ENCODE data around the gene CHST5. TPM values are rescaled to one million over a fixed set of nuclear protein-coding genes. Genes with fewer than 3 reads are reported as not detected.

CHST5 gene
- total and polyA plus RNA-seq, 2 of the 8 experiments (the other 6 are each of a cell fraction or from before 2014, with no cell fraction given): 0.13 to 0.23 TPM

DNA sequence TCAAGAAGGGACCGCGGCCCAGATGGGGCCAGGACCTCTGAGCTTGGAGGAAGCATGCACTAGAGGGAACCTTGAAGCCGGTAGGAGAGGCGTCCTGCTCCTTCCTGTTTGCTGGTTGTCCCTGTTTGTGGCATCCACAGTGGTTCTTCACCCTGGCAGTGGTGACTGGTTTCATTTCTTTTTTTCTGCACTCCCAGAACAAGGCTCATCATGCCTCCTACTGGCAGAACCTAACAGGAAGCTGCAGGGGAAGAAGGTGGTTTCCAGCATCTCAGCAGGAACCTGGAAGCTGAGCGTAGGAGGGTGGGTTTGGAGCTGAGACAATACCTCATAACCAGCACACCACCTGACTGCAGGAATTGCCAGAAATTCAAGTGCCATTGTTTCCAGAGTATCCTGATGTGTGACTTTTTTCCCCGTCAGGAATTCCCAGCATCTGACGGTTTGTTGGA, 14.3 kb upstream of the CHST5 start (continued):
- TF ChIP-seq, protein P1, sequence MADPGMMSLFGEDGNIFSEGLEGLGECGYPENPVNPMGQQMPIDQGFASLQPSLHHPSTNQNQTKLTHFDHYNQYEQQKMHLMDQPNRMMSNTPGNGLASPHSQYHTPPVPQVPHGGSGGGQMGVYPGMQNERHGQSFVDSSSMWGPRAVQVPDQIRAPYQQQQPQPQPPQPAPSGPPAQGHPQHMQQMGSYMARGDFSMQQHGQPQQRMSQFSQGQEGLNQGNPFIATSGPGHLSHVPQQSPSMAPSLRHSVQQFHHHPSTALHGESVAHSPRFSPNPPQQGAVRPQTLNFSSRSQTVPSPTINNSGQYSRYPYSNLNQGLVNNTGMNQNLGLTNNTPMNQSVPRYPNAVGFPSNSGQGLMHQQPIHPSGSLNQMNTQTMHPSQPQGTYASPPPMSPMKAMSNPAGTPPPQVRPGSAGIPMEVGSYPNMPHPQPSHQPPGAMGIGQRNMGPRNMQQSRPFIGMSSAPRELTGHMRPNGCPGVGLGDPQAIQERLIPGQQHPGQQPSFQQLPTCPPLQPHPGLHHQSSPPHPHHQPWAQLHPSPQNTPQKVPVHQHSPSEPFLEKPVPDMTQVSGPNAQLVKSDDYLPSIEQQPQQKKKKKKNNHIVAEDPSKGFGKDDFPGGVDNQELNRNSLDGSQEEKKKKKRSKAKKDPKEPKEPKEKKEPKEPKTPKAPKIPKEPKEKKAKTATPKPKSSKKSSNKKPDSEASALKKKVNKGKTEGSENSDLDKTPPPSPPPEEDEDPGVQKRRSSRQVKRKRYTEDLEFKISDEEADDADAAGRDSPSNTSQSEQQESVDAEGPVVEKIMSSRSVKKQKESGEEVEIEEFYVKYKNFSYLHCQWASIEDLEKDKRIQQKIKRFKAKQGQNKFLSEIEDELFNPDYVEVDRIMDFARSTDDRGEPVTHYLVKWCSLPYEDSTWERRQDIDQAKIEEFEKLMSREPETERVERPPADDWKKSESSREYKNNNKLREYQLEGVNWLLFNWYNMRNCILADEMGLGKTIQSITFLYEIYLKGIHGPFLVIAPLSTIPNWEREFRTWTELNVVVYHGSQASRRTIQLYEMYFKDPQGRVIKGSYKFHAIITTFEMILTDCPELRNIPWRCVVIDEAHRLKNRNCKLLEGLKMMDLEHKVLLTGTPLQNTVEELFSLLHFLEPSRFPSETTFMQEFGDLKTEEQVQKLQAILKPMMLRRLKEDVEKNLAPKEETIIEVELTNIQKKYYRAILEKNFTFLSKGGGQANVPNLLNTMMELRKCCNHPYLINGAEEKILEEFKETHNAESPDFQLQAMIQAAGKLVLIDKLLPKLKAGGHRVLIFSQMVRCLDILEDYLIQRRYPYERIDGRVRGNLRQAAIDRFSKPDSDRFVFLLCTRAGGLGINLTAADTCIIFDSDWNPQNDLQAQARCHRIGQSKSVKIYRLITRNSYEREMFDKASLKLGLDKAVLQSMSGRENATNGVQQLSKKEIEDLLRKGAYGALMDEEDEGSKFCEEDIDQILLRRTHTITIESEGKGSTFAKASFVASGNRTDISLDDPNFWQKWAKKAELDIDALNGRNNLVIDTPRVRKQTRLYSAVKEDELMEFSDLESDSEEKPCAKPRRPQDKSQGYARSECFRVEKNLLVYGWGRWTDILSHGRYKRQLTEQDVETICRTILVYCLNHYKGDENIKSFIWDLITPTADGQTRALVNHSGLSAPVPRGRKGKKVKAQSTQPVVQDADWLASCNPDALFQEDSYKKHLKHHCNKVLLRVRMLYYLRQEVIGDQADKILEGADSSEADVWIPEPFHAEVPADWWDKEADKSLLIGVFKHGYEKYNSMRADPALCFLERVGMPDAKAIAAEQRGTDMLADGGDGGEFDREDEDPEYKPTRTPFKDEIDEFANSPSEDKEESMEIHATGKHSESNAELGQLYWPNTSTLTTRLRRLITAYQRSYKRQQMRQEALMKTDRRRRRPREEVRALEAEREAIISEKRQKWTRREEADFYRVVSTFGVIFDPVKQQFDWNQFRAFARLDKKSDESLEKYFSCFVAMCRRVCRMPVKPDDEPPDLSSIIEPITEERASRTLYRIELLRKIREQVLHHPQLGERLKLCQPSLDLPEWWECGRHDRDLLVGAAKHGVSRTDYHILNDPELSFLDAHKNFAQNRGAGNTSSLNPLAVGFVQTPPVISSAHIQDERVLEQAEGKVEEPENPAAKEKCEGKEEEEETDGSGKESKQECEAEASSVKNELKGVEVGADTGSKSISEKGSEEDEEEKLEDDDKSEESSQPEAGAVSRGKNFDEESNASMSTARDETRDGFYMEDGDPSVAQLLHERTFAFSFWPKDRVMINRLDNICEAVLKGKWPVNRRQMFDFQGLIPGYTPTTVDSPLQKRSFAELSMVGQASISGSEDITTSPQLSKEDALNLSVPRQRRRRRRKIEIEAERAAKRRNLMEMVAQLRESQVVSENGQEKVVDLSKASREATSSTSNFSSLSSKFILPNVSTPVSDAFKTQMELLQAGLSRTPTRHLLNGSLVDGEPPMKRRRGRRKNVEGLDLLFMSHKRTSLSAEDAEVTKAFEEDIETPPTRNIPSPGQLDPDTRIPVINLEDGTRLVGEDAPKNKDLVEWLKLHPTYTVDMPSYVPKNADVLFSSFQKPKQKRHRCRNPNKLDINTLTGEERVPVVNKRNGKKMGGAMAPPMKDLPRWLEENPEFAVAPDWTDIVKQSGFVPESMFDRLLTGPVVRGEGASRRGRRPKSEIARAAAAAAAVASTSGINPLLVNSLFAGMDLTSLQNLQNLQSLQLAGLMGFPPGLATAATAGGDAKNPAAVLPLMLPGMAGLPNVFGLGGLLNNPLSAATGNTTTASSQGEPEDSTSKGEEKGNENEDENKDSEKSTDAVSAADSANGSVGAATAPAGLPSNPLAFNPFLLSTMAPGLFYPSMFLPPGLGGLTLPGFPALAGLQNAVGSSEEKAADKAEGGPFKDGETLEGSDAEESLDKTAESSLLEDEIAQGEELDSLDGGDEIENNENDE (IDR thresholded peaks at IDR 0.05; ENCODE audit: insufficient replicate concordance, low read length): no peak
- TF ChIP-seq BRCA1 (IDR thresholded peaks at IDR 0.05; ENCODE audit: low read depth, low read length) (no peak), KDM5A (IDR thresholded peaks at IDR 0.05; ENCODE audit: low read length) (no peak), JUN (IDR thresholded peaks at IDR 0.05; ENCODE audit: low read depth, low read length) (no peak), GTF2F1 (IDR thresholded peaks at IDR 0.05; ENCODE audit: borderline replicate concordance, low read depth, low read length) (no peak), YY1 (IDR thresholded peaks at IDR 0.05; ENCODE audit: low read depth, low read length) (0 out of 2 replicates have a peak, but pooled peaks have one; percentile 22), RAD21 (IDR thresholded peaks at IDR 0.05 in 1 of 2, conservative IDR thresholded peaks at IDR 0.05 in 1 of 2; ENCODE audit: low read depth in 2 of 2, low read length in 2 of 2) (peak; percentile 81 to 87), POLR2A (IDR thresholded peaks at IDR 0.05; ENCODE audit: control extremely low read depth in 1 of 2, low read depth in 2 of 2, low read length in 2 of 2) (0 out of 3 replicates have a peak, but pooled peaks of 1 of the 2 experiments have one; percentile 28), BCL11A (IDR thresholded peaks at IDR 0.05; ENCODE audit: low read depth in 2 of 2, low read length in 2 of 2) (no peak), SP2 (IDR thresholded peaks at IDR 0.05; ENCODE audit: low read length) (no peak)
- TF ChIP-seq, protein P2, sequence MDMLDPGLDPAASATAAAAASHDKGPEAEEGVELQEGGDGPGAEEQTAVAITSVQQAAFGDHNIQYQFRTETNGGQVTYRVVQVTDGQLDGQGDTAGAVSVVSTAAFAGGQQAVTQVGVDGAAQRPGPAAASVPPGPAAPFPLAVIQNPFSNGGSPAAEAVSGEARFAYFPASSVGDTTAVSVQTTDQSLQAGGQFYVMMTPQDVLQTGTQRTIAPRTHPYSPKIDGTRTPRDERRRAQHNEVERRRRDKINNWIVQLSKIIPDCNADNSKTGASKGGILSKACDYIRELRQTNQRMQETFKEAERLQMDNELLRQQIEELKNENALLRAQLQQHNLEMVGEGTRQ (IDR thresholded peaks at IDR 0.05; ENCODE audit: low read length): peak; percentile 23; the same call in 1 of the 2 replicates

Measured in H1 (cell line).